NCI-H1105 (cell line): ENCODE data around the gene NUTM1.

ENCODE experiments used
- DNase-seq: peaks from one replicate; lab custom pipeline; 2025; lab: John Stamatoyannopoulos, UW

NUTM1 gene

GRCh38 chr15:34342737-34343575, at the start of gene NUTM1, which contains the start of gene NOP10:
Gene NUTM1, plus strand, starts transcription at chr15:34343315. Its CDS starts 382 bp downstream, at chr15:34343697.
Gene NOP10, minus strand, starts transcription at chr15:34343136. Its CDS starts 63 bp downstream, at chr15:34343073.
- DNase-seq = peak; percentile 49

GRCh38 chr15:34297059-34297458, 46.1 kb upstream of the NUTM1 start:
- DNase-seq = no peak

GRCh38 chr15:34301058-34301457, 42.1 kb upstream of the NUTM1 start:
- DNase-seq = no peak

GRCh38 chr15:34304613-34305012, 38.5 kb upstream of the NUTM1 start:
- DNase-seq = no peak

- no peak for DNase-seq
These were observed 31.6 kb upstream of the NUTM1 start for GRCh38 chr15:34311563-34311962.

- no peak for DNase-seq
These were observed 28.3 kb upstream of the NUTM1 start for GRCh38 chr15:34314491-34315490.

GRCh38 chr15:34318277-34319079, 24.6 kb upstream of the NUTM1 start:
- DNase-seq = no peak

GRCh38 chr15:34323217-34323616, 19.9 kb upstream of the NUTM1 start:
- no peak for DNase-seq

GRCh38 chr15:34324933-34325332, 18.2 kb upstream of the NUTM1 start:
- no peak for DNase-seq

- DNase-seq = no peak
These were observed 17.7 kb upstream of the NUTM1 start for GRCh38 chr15:34325368-34325767.

GRCh38 chr15:34327906-34328305, 15.2 kb upstream of the NUTM1 start:
- DNase-seq = no peak

GRCh38 chr15:34329006-34329405, 14.1 kb upstream of the NUTM1 start:
- no peak for DNase-seq

- DNase-seq = no peak
These were observed 12.8 kb upstream of the NUTM1 start for GRCh38 chr15:34330279-34330678.

GRCh38 chr15:34331809-34332208, 11.3 kb upstream of the NUTM1 start:
- no peak for DNase-seq

- no peak for DNase-seq
These were observed 10.5 kb upstream of the NUTM1 start for GRCh38 chr15:34332553-34333120.

GRCh38 chr15:34334672-34335071, 8.4 kb upstream of the NUTM1 start:
- DNase-seq = no peak

GRCh38 chr15:34335176-34336032, 7.7 kb upstream of the NUTM1 start:
- no peak for DNase-seq

GRCh38 chr15:34336231-34336990, 6.7 kb upstream of the NUTM1 start:
- peak; percentile 2 for DNase-seq

- DNase-seq = peak; percentile 6
These were observed 6.0 kb upstream of the NUTM1 start for GRCh38 chr15:34336991-34337556.
